Measurements from ENCODE around the gene BUD31.
"Not testable (repeated sequence)": the region's sequence is repeated elsewhere in the genome, so short reads cannot be mapped to it uniquely, and the experiment has no call there.

The BUD31 gene

GRCh38 chr7:99399597-99399996, 9.2 kb upstream of the BUD31 start:
- DNase-seq = no peak

- DNase-seq = no peak
Observed at GRCh38 chr7:99402854-99403253, 5.9 kb upstream of the BUD31 start.

- DNase-seq = no peak
Observed at GRCh38 chr7:99403764-99404163, 5.0 kb upstream of the BUD31 start.

GRCh38 chr7:99404235-99404976, 4.4 kb upstream of the BUD31 start:
- no peak for DNase-seq

- DNase-seq = peak in 1 of 5 experiments; percentile 25
Observed at GRCh38 chr7:99404977-99405320, 3.8 kb upstream of the BUD31 start.

- no peak for DNase-seq
Observed at GRCh38 chr7:99406557-99406956, 2.2 kb upstream of the BUD31 start.

GRCh38 chr7:99407872-99408378, 844 bp upstream of the BUD31 start:
- peak in 4 of 5 experiments; percentile 9 to 39 (median 18) for DNase-seq

- peak in 1 of 5 experiments; percentile 44 for DNase-seq
Observed at GRCh38 chr7:99409192-99409572, 413 bp downstream of the BUD31 start.

- no peak for DNase-seq
Observed at GRCh38 chr7:99409806-99410205, 1.0 kb downstream of the BUD31 start.

GRCh38 chr7:99410635-99411034, 1.9 kb downstream of the BUD31 start:
- no peak for DNase-seq

GRCh38 chr7:99415513-99416127, 6.9 kb downstream of the BUD31 start:
- DNase-seq = not testable (repeated sequence)

- no peak for DNase-seq
Observed at GRCh38 chr7:99418260-99418659, 9.5 kb downstream of the BUD31 start.

GRCh38 chr7:99419323-99420021, 10.7 kb downstream of the BUD31 start:
- no peak for DNase-seq

GRCh38 chr7:99420213-99420612, 11.4 kb downstream of the BUD31 start:
- no peak for DNase-seq

- no peak for DNase-seq
Observed at GRCh38 chr7:99420986-99421385, 12.2 kb downstream of the BUD31 start.

GRCh38 chr7:99422186-99422585, 13.4 kb downstream of the BUD31 start:
- DNase-seq = no peak

GRCh38 chr7:99422625-99423024, 13.9 kb downstream of the BUD31 start:
- no peak for DNase-seq

GRCh38 chr7:99424932-99425730, 16.4 kb downstream of the BUD31 start:
- no peak for DNase-seq

GRCh38 chr7:99428972-99429566, 20.3 kb downstream of the BUD31 start:
- DNase-seq = peak in 1 of 5 experiments; percentile 37

GRCh38 chr7:99429756-99430155, 21.0 kb downstream of the BUD31 start:
- DNase-seq = no peak

GRCh38 chr7:99431756-99432540, 23.2 kb downstream of the BUD31 start:
- DNase-seq = not testable (repeated sequence)

GRCh38 chr7:99433158-99433557, 24.4 kb downstream of the BUD31 start:
- DNase-seq = no peak

All from T-helper 2 cell (primary cell).